Prostate gland (tissue), 2 donors: ENCODE data around the gene OSBPL9. TPM values are rescaled to one million over a fixed set of nuclear protein-coding genes. Genes with fewer than 3 reads are reported as not detected.
A peak's percentile ranks its signal among the peaks of the same experiment; 100 is the strongest.

Source experiments
- DNase-seq: peaks from one replicate; pipeline ENCODE4 v3.0.0-alpha.2; 2019; ENCODE audit warnings: low spot score
- H3K27ac ChIP-seq, 2 donors: fragments of 200-600 bp; sonication (generic); 2 replicates each; pipeline ENCODE4 v1.5.1; 2017 to 2019
- H3K27me3 ChIP-seq: fragments of 200-600 bp; sonication (generic); replicated peaks from 2 replicates; pipeline ENCODE4 v1.5.1; 2019; ENCODE audit not compliant: insufficient read depth
- H3K36me3 ChIP-seq, 2 donors: fragments of 200-600 bp; sonication (generic); 1 replicate in 1 of 2; 2 replicates in 1 of 2; pipeline versions ENCODE4 v1.5.1 to v1.8.1; 2017 to 2019
- H3K4me1 ChIP-seq: fragments of 200-600 bp; sonication (generic); replicated peaks from 2 replicates; pipeline ENCODE4 v1.5.1; 2019
- H3K4me3 ChIP-seq, 2 donors: fragments of 200-600 bp; sonication (generic); 2 replicates each; pipeline ENCODE4 v1.5.1; 2017 to 2019
- H3K9me3 ChIP-seq: fragments of 200-600 bp; sonication (generic); 2 replicates; pipeline ENCODE4 v1.5.1; 2017
- POLR2A ChIP-seq: fragments of 450-650 bp; IDR thresholded peaks from one replicate; pipeline ENCODE4 v1.6.1; 2016; ENCODE audit warnings: antibody characterized with exemption, mild to moderate bottlenecking
- POLR2AphosphoS5 ChIP-seq: sonication (generic); formaldehyde crosslinking; IDR thresholded peaks from one replicate; pipeline ENCODE4 v1.6.1; 2017; ENCODE audit warnings: antibody characterized with exemption
- WGBS: methylation state at CpG from one replicate; pipeline ENCODE4 v1.1.5; 2018; 5-methylcytosine and 5-hydroxymethylcytosine counted together
- intact Hi-C: fragments of 100-400 bp; cut with DNase I; formaldehyde crosslinking; loops from one replicate; pipeline ENCODE4 v1.14.2; 2022
- total RNA-seq, 2 donors: library from RNA; depleted of rRNA; stranded (reverse); fragments of >200 nt; gene quantifications; one replicate each; pipeline ENCODE4 v1.1.0, GENCODE V29; 2016
- TF ChIP-seq, protein P1 (sequence below), 4 experiments: fragments of 200-600 bp in 2 of 4; fragments of 450-650 bp in 2 of 4; sonication (generic) in 2 of 4; IDR thresholded peaks; 1 replicate in 3 of 4; 2 replicates in 1 of 4; pipeline ENCODE4 v1.5.1; 2016 to 2019; ENCODE audit warnings: antibody characterized with exemption in 4 of 4, mild to moderate bottlenecking in 2 of 4, moderate library complexity in 2 of 4

Gene OSBPL9
- total RNA-seq, 2 donors from 2014 or later = 93.6 to 104 TPM

- intact Hi-C loops = no loop called here
- DNase-seq = no peak
- no peaks in the 10 kb centered on the region for H3K9me3 ChIP-seq
- H3K27ac ChIP-seq = peak overlapping the region; percentile 4 to 68
- H3K4me1 ChIP-seq = peaks cover 16% of the 10 kb centered on the region
- no peaks in the 10 kb centered on the region for H3K27me3 ChIP-seq
- H3K4me3 ChIP-seq = no peak overlapping the region
- H3K36me3 ChIP-seq = no peaks in the 10 kb centered on the region
- 78% methylated on average over 4 of the region's 4 CpGs for WGBS
- TF ChIP-seq POLR2AphosphoS5 = no peak
- no peak for TF ChIP-seq POLR2A
These were observed 46.7 kb upstream of the OSBPL9 start for GRCh38 chr1:51570063-51570710.

GRCh38 chr1:51572365-51572764 lies 44.5 kb upstream of the OSBPL9 start:
- peaks cover 14% of the 10 kb centered on the region for H3K4me1 ChIP-seq
- no peaks in the 10 kb centered on the region for H3K36me3 ChIP-seq
- H3K27me3 ChIP-seq = no peaks in the 10 kb centered on the region
- no peak overlapping the region for H3K27ac ChIP-seq
- 87% methylated on average over 4 of the region's 4 CpGs for WGBS
- TF ChIP-seq POLR2A (no peak), POLR2AphosphoS5 (no peak)
- TF ChIP-seq, protein P1, sequence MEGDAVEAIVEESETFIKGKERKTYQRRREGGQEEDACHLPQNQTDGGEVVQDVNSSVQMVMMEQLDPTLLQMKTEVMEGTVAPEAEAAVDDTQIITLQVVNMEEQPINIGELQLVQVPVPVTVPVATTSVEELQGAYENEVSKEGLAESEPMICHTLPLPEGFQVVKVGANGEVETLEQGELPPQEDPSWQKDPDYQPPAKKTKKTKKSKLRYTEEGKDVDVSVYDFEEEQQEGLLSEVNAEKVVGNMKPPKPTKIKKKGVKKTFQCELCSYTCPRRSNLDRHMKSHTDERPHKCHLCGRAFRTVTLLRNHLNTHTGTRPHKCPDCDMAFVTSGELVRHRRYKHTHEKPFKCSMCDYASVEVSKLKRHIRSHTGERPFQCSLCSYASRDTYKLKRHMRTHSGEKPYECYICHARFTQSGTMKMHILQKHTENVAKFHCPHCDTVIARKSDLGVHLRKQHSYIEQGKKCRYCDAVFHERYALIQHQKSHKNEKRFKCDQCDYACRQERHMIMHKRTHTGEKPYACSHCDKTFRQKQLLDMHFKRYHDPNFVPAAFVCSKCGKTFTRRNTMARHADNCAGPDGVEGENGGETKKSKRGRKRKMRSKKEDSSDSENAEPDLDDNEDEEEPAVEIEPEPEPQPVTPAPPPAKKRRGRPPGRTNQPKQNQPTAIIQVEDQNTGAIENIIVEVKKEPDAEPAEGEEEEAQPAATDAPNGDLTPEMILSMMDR (IDR thresholded peaks at IDR 0.05) = no peak
- no peak overlapping the region for H3K4me3 ChIP-seq
- H3K9me3 ChIP-seq = no peaks in the 10 kb centered on the region
- intact Hi-C loops = no loop called here
- no peak for DNase-seq

GRCh38 chr1:51574796-51575195 lies 42.1 kb upstream of the OSBPL9 start:
- TF ChIP-seq POLR2AphosphoS5 (no peak), POLR2A (no peak)
- TF ChIP-seq, protein P1 (IDR thresholded peaks at IDR 0.05) = no peak
- intact Hi-C loops = no loop called here
- H3K4me1 ChIP-seq = peaks cover 3% of the 10 kb centered on the region
- no peak overlapping the region for H3K27ac ChIP-seq
- no peaks in the 10 kb centered on the region for H3K36me3 ChIP-seq
- no peak overlapping the region for H3K4me3 ChIP-seq
- H3K27me3 ChIP-seq = no peaks in the 10 kb centered on the region
- no peak for DNase-seq
- H3K9me3 ChIP-seq = no peaks in the 10 kb centered on the region

GRCh38 chr1:51575406-51576084 lies 41.3 kb upstream of the OSBPL9 start:
- H3K36me3 ChIP-seq = no peaks in the 10 kb centered on the region
- WGBS = 82% methylated on average over 8 of the region's 8 CpGs
- H3K9me3 ChIP-seq = no peaks in the 10 kb centered on the region
- no peak for DNase-seq
- H3K4me1 ChIP-seq = peaks cover 3% of the 10 kb centered on the region
- H3K27ac ChIP-seq = no peak overlapping the region
- TF ChIP-seq POLR2AphosphoS5 (no peak), POLR2A (no peak)
- TF ChIP-seq, protein P1 (IDR thresholded peaks at IDR 0.05) = no peak
- H3K4me3 ChIP-seq = no peak overlapping the region
- no peaks in the 10 kb centered on the region for H3K27me3 ChIP-seq
- intact Hi-C loops = no loop called here

- no peaks in the 10 kb centered on the region for H3K27me3 ChIP-seq
- DNase-seq = no peak
- H3K4me1 ChIP-seq = peaks cover 3% of the 10 kb centered on the region
- no peak overlapping the region for H3K4me3 ChIP-seq
- TF ChIP-seq, protein P1 (IDR thresholded peaks at IDR 0.05) = no peak
- no peak for TF ChIP-seq POLR2A
- TF ChIP-seq POLR2AphosphoS5 = no peak
- H3K9me3 ChIP-seq = no peaks in the 10 kb centered on the region
- 89% methylated on average over 2 of the region's 2 CpGs for WGBS
- no peak overlapping the region for H3K27ac ChIP-seq
- H3K36me3 ChIP-seq = no peaks in the 10 kb centered on the region
- intact Hi-C loops = no loop called here
These were observed 40.8 kb upstream of the OSBPL9 start for GRCh38 chr1:51576085-51576444.
